Effector memory CD4-positive, alpha-beta T cell (primary cell): Measurements from ENCODE around the gene CPA4.
"Not testable (repeated sequence)": the region's sequence is repeated elsewhere in the genome, so short reads cannot be mapped to it uniquely, and the experiment has no call there.

ENCODE experiments used
- DNase-seq, 3 donors: peaks; one replicate each; pipeline ENCODE4 v3.0.0-alpha.2; 2020
- H3K27ac ChIP-seq: 2 replicates; pipeline ENCODE4 v1.7.0; 2013; ENCODE audit warnings: mild to moderate bottlenecking, low read length, moderate library complexity; ENCODE audit not compliant: insufficient read depth, poor library complexity, severe bottlenecking
- H3K27me3 ChIP-seq: replicated peaks from 2 replicates; pipeline ENCODE4 v1.7.0; 2013; ENCODE audit warnings: mild to moderate bottlenecking, low read length; ENCODE audit not compliant: insufficient read depth, control insufficient read depth, poor library complexity, severe bottlenecking
- H3K36me3 ChIP-seq: 2 replicates; pipeline ENCODE4 v1.7.0; 2013; ENCODE audit warnings: mild to moderate bottlenecking, low read length, moderate library complexity; ENCODE audit not compliant: control insufficient read depth, insufficient read depth
- H3K4me1 ChIP-seq: 2 replicates; pipeline ENCODE4 v1.7.0; 2013; ENCODE audit warnings: low read length, mild to moderate bottlenecking; ENCODE audit not compliant: control insufficient read depth, insufficient read depth, poor library complexity, severe bottlenecking
- H3K4me3 ChIP-seq: 2 replicates; pipeline ENCODE4 v1.7.0; 2013; ENCODE audit warnings: low read length, low read depth, mild to moderate bottlenecking; ENCODE audit not compliant: insufficient read depth, poor library complexity, severe bottlenecking
- H3K9me3 ChIP-seq: 2 replicates; pipeline ENCODE4 v1.7.0; 2013; ENCODE audit warnings: mild to moderate bottlenecking, low read length, moderate library complexity; ENCODE audit not compliant: control insufficient read depth

Gene CPA4

DNA sequence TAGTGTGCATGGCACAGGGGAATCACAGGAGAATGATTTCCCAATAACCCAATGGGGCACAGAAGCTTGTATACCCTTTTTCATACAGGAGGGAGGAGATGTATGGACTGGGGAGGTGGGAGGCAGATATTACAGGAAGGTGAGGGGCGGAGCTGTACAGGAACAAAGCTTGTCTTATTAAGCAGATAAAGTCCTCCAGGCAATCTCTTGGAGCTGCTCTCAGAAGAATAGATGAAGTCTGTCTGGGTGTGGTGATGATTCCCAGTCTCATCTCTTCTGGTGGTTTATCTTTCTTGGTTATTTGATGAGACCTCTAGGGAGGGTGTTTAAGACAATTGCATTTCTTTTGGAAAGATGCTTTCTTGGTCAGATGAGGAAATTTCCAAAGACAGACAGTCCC is 26.6 kb downstream of the CPA4 start:
- Histone ChIP-seq H3K36me3 (no peaks in the 10 kb centered on the region), H3K27me3 (no peaks in the 10 kb centered on the region), H3K9me3 (no peaks in the 10 kb centered on the region), H3K27ac (no peak overlapping the region), H3K4me1 (no peaks in the 10 kb centered on the region), H3K4me3 (no peak overlapping the region)
- no peak for DNase-seq

DNA sequence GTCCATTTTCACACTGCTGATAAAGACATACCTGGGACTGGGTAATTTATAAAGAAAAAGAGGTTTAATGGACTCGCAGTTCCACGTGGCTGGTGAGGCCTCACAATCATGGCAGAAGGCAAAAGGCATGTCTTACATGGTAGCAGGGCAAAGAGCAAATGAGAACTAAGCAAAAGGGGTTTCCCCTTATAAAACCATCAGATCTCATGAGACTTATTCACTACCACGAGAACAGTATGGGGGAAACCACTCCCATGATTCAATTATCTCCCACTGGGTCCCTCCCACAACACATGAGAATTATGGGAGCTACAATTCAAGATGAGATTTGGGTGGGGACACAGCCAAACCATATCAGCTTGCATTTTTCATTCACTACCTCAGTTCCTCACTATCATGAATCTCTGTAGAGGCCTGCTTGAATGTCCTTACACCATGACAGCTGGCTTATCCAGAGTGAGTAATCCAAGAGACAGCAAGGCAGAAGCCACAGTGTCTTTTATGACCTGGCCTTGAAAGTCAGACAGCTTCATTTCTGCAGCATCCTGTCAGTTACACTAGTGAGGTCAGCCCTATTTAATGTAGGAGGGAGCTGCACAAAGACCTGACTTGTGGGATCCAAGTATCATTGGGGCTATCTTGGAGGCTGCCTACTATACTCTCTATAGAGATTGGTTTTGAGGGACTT is 28.7 kb downstream of the CPA4 start:
- DNase-seq, H3K27me3 ChIP-seq, H3K36me3 ChIP-seq, H3K4me1 ChIP-seq, H3K4me3 ChIP-seq, H3K27ac ChIP-seq, H3K9me3 ChIP-seq: not testable (repeated sequence)

DNA sequence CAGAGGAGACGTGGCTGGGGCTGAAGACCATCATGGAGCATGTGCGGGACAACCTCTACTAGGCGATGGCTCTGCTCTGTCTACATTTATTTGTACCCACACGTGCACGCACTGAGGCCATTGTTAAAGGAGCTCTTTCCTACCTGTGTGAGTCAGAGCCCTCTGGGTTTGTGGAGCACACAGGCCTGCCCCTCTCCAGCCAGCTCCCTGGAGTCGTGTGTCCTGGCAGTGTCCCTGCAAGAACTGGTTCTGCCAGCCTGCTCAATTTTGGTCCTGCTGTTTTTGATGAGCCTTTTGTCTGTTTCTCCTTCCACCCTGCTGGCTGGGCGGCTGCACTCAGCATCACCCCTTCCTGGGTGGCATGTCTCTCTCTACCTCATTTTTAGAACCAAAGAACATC is 29.7 kb downstream of the CPA4 start:
- DNase-seq, result no peak
- H3K4me1 ChIP-seq, result no peaks in the 10 kb centered on the region
- no peaks in the 10 kb centered on the region for H3K9me3 ChIP-seq
- no peak overlapping the region for H3K27ac ChIP-seq
- H3K4me3 ChIP-seq, result no peak overlapping the region
- no peaks in the 10 kb centered on the region for H3K27me3 ChIP-seq
- H3K36me3 ChIP-seq, result no peaks in the 10 kb centered on the region

DNA sequence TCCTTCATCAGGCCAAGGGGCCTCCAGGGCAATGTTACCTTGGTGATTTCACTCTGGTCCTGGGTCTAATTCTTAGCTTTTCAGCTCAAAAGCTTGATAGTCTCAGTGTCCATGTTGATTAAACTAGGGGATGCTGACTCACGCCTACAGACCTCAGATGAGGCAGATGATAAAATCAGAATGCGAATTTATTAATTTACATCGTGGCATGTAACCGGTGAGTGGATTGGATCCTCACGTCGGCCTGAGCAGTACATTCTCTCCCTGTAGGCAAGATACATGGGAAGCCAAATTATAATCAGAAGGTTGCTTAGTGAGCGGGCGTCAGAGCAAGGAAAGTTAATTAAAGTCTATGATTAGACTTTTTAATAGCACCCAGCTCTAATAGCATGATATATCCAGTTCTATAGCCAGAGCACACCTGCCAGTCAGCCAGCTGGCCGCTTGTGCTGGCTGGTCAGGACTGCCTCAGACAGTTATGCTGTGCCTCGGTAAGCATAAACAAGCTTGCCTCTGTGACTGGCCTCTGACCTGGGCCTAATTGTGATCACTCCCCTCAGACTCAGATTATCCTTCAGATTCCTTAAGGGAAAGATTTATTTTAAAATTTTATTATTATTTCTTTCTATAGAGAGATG is 31.5 kb downstream of the CPA4 start:
- Histone ChIP-seq H3K9me3 (no peaks in the 10 kb centered on the region), H3K36me3 (no peaks in the 10 kb centered on the region), H3K27me3 (no peaks in the 10 kb centered on the region), H3K4me3 (no peak overlapping the region), H3K4me1 (no peaks in the 10 kb centered on the region), H3K27ac (no peak overlapping the region)
- DNase-seq, result no peak

DNA sequence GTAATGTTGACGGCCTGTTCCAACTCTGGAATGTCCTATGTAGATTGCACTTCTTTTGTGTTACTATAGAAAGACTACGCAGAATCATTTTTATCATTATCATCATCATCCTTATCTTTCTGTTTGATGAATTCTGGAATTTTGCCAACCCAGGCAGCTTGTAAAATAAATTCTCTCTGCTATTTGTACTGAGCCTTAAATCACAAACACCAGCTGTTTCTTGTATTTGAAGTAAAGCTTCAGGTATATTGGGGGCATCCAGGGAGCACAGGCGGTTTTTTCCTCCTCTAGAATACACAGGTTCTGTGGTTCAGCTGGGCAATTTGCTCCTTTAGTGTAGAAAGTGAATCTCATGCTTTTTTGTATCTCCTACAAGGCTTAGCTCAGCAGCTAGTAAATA is 36.7 kb downstream of the CPA4 start:
- H3K4me3 ChIP-seq, result no peak overlapping the region
- H3K9me3 ChIP-seq, result no peaks in the 10 kb centered on the region
- no peaks in the 10 kb centered on the region for H3K4me1 ChIP-seq
- no peak for DNase-seq
- H3K27ac ChIP-seq, result no peak overlapping the region
- H3K27me3 ChIP-seq, result no peaks in the 10 kb centered on the region
- no peaks in the 10 kb centered on the region for H3K36me3 ChIP-seq

DNA sequence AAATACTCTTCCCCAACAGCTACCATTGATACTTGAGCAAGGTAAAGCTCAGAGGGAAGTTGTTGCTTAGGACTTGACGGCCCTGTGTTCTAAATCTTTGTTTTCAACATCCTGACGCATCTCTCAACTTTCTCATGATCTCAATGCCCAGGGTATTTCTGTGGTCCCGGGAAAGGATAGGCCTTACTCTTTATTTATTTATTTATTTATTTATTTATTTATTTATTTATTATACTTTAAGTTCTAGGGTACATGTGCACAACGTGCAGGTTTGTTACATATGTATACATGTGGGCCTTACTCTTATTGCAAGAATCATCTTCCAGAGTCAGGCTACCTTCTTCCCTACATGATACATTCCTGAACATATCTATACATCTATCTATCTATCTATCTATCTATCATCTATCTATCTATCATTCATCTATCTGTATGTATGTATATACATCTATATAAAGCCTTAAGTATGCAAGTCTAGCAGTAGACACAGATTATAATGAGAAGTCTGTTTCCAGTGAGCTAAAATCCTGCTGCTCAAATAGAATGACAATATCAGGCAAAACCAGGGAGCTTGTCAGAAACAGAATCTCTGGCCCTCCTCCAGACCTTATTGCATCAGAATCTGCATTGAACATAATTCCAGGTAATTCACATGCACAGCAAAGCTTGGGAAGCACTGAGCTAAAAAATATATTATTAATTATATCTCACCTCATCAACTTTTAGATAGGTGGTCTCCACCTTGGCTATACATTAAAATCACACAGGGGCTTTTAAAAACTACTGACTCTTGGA is 39.5 kb downstream of the CPA4 start:
- Histone ChIP-seq H3K4me1 (no peaks in the 10 kb centered on the region), H3K27me3 (no peaks in the 10 kb centered on the region), H3K9me3 (no peaks in the 10 kb centered on the region), H3K36me3 (no peaks in the 10 kb centered on the region), H3K27ac (no peak overlapping the region), H3K4me3 (no peak overlapping the region)
- no peak for DNase-seq

DNA sequence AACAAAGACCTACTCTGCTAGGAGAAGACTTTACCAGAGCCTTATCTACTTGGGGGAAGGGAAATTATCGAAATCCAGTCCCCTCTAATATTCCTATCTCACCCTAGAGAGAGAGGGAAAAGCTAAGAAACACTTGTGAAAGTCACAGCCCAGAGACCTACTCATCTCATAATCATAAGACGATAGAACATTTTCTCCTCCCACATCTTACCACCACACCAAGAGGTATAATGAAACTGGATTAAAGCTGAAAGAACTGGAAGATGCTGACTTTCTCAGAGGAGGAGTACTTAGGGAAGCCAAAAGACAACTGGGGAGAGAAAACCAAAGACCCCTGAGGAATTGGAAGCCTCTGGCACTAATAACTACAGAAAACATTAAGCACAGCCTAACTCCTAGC is 40.9 kb downstream of the CPA4 start:
- Histone ChIP-seq H3K27ac (no peak overlapping the region), H3K36me3 (no peaks in the 10 kb centered on the region), H3K4me3 (no peak overlapping the region), H3K27me3 (no peaks in the 10 kb centered on the region), H3K9me3 (no peaks in the 10 kb centered on the region), H3K4me1 (no peaks in the 10 kb centered on the region)
- DNase-seq, result no peak

DNA sequence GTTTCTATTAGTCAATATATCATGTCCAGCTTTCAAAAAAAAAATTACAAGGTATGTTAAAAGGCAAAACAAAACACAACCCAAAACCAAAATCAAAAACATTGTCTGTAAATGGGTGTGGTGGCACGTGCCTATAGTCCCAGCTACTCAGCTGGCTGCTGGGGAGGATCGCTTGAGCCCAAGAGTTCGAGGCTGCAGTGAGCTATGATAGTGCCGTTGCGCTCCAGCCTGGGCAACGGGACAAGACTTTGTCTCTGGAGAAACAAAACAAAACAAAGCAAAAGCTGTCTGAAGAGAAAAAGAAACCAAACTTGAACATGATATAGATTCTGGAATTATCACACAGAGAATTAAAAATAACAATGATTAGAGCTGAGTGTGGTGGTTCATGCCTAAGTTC is 41.3 kb downstream of the CPA4 start:
- no peaks in the 10 kb centered on the region for H3K27me3 ChIP-seq
- H3K27ac ChIP-seq, result no peak overlapping the region
- no peak for DNase-seq
- no peaks in the 10 kb centered on the region for H3K4me1 ChIP-seq
- no peaks in the 10 kb centered on the region for H3K36me3 ChIP-seq
- no peaks in the 10 kb centered on the region for H3K9me3 ChIP-seq
- H3K4me3 ChIP-seq, result no peak overlapping the region

DNA sequence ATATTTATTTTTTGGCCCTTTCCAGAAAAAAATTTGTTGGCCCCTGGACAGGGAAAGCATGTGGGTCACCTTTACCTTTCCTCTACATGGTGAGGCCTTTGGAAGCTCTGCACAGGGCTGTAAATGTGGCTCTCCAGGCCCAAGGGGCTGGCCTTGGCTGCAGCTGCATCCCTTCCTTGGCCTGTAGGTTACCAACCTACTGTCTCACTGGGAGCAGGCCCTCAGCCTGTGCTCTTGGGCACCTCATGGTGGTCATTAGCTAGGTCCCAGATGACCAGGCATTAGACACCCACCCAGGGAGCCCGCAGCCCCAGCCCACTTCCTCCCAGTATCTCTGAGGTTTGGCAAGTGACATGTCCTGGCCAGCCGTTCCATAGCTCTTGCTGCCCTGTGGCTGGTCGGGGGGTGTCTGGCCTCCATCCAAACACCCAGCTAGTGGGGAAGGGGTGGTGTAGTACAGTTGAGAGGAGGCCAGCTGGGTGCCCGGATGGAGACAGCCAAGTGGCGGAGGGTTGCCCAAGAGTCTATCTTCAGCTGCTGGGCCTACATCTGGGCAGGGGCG is 44.5 kb downstream of the CPA4 start:
- Histone ChIP-seq H3K27me3 (no peaks in the 10 kb centered on the region), H3K27ac (no peak overlapping the region), H3K4me3 (no peak overlapping the region), H3K4me1 (no peaks in the 10 kb centered on the region), H3K36me3 (no peaks in the 10 kb centered on the region), H3K9me3 (no peaks in the 10 kb centered on the region)
- DNase-seq, result no peak

DNA sequence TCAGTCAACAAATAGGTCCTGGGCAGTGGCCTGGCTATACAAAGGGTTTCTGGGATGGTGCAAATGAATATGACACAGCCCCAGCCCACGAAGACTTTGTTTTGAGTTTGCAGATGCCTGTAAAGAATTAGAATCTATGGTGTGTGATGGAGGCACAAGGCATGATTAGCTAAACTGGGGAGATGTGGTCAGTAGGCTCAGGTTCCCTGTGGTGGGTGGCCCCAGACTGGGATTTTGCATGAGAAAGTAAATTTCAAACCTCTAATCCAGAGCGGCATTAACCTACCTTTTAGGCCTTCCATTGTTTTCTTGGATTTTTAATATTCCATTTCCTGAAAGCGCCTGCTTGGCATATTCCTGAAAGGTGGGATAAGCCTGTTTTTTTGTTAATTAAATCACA is 45.3 kb downstream of the CPA4 start:
- H3K27me3 ChIP-seq, result no peaks in the 10 kb centered on the region
- H3K9me3 ChIP-seq, result no peaks in the 10 kb centered on the region
- no peak overlapping the region for H3K27ac ChIP-seq
- H3K36me3 ChIP-seq, result no peaks in the 10 kb centered on the region
- no peaks in the 10 kb centered on the region for H3K4me1 ChIP-seq
- no peak for DNase-seq
- no peak overlapping the region for H3K4me3 ChIP-seq
